Endodermal cell (in vitro differentiated cells): Measurements from ENCODE around the gene GLS2. TPM values are rescaled to one million over a fixed set of nuclear protein-coding genes. Genes with fewer than 3 reads are reported as not detected.

Experiments used
- DNase-seq: peaks from one replicate; pipeline ENCODE4 v3.0.0-alpha.2; 2017
- H3K27ac ChIP-seq: 2 replicates; pipeline ENCODE4 v1.5.1; 2013; ENCODE audit warnings: mild to moderate bottlenecking, low read depth, low read length, moderate library complexity
- H3K27me3 ChIP-seq: 2 replicates; pipeline ENCODE4 v1.6.1; 2013; ENCODE audit warnings: mild to moderate bottlenecking, low read length, moderate library complexity; ENCODE audit not compliant: insufficient read depth, control insufficient read depth, poor library complexity, severe bottlenecking
- H3K36me3 ChIP-seq: 2 replicates; pipeline ENCODE4 v1.7.0; 2013; ENCODE audit warnings: mild to moderate bottlenecking, low read length, moderate library complexity; ENCODE audit not compliant: control insufficient read depth, insufficient read depth
- H3K4me1 ChIP-seq: one replicate; pipeline ENCODE4 v1.7.0; 2013; ENCODE audit warnings: low read length; ENCODE audit not compliant: control insufficient read depth, insufficient read depth
- H3K4me3 ChIP-seq: 2 replicates; pipeline ENCODE4 v1.5.1; 2013; ENCODE audit warnings: mild to moderate bottlenecking, low read length, moderate library complexity
- H3K9ac ChIP-seq: 2 replicates; pipeline ENCODE4 v1.6.1; 2013; ENCODE audit warnings: mild to moderate bottlenecking, low read length, moderate library complexity; ENCODE audit not compliant: poor library complexity, severe bottlenecking; ENCODE audit errors: extremely low read depth
- H3K9me3 ChIP-seq: 2 replicates; pipeline ENCODE4 v1.6.1; 2013; ENCODE audit warnings: mild to moderate bottlenecking, low read length, moderate library complexity; ENCODE audit not compliant: control insufficient read depth
- H3K27ac Mint-ChIP-seq: 2 replicates; pipeline ENCODE4 v1.8.0; 2020; ENCODE audit warnings: mixed read lengths
- H3K27me3 Mint-ChIP-seq: 2 replicates; pipeline ENCODE4 v1.8.0; 2021; ENCODE audit warnings: mild to moderate bottlenecking, mixed read lengths; ENCODE audit not compliant: insufficient read depth
- H3K36me3 Mint-ChIP-seq: 2 replicates; pipeline ENCODE4 v1.8.0; 2020; ENCODE audit warnings: low read depth, mixed read lengths
- H3K4me1 Mint-ChIP-seq: 2 replicates; pipeline ENCODE4 v1.8.0; 2020; ENCODE audit warnings: mixed read lengths
- H3K4me3 Mint-ChIP-seq: 2 replicates; pipeline ENCODE4 v1.8.0; 2020; ENCODE audit warnings: mild to moderate bottlenecking, moderate library complexity, mixed read lengths
- H3K9me3 Mint-ChIP-seq: 2 replicates; pipeline ENCODE4 v1.8.0; 2020; ENCODE audit warnings: mild to moderate bottlenecking, mixed read lengths
- CTCF ChIP-seq: fragments of 200-600 bp; sonication (generic); conservative IDR thresholded peaks from 2 replicates; pipeline ENCODE4 v1.5.0; 2021; ENCODE audit warnings: antibody characterized with exemption, mild to moderate bottlenecking
- WGBS, 2 experiments: methylation state at CpG; one replicate each; pipeline versions ENCODE4 v1.1.5 to v1.1.7; 2013; ENCODE audit warnings: missing lambda C conversion rate in 2 of 2, mixed read lengths in 1 of 2; ENCODE audit not compliant: insufficient coverage in 1 of 2, insufficient read length in 1 of 2; 5-methylcytosine and 5-hydroxymethylcytosine counted together
- total RNA-seq, 2 donors: library from RNA; stranded (reverse); fragmentation: NEBNext Ultra II Directional in 1 of 2; extraction: Animal tissue kit (Norgen Biotek cat#: 25700) in 1 of 2; gene quantifications; 2 replicates in 1 of 2; 3 replicates in 1 of 2; pipeline ENCODE4 v1.2.1, GENCODE V29; 2021

Gene GLS2
- total RNA-seq, 2 donors from 2014 or later, result 1.5 to 2.7 TPM

DNA sequence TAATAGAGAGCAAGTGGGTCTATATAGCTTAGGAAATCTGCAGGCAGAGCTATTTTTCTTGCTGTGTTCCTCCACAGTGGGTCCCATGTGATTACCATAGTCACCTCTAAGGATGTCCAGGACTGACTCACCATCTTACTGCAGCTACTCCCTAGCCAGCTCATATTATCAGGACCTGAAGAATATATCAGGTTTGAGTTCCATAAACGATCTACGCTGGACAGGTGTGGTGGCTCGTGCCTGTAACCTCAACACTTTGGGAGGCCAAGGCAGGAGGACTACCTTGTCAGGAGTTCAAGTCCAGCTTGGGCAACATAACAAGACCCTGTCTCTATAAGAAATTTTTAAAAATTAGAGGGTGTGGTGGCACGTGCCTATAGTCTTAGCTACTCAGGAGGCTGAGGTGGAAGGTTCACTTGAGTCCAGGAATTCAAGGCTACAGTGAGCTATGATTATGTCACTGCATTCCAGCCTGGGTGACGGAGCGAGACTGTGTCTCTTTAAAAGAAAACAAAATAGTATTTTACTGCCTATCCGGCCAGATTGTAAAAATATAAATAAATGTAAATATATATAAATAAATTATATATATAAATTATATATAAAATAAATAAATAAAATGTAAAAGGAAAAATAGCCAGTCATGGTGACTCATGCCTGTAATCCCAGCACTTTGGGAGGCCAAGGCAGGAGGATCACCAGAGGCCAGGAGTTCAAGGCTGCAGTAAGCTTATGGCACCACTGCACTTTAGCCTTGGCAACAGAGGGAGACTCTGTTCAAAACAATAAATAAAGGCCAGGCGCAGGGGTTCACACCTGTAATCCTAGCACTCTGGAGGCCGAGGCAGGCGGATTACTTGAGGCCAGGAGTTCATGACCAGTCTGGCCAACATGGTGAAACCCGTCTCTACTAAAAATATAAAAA, 26.5 kb downstream of the GLS2 start:
- Mint-ChIP-seq H3K9me3 (no peaks in the 10 kb centered on the region), H3K27ac (no peak overlapping the region), H3K36me3 (no peaks in the 10 kb centered on the region), H3K4me1 (peaks cover 2% of the 10 kb centered on the region), H3K27me3 (no peaks in the 10 kb centered on the region), H3K4me3 (no peak overlapping the region)
- H3K4me3 ChIP-seq, result no peak overlapping the region
- H3K27ac ChIP-seq, result no peak overlapping the region
- TF ChIP-seq CTCF, result no peak
- no peaks in the 10 kb centered on the region for H3K27me3 ChIP-seq
- no peaks in the 10 kb centered on the region for H3K9me3 ChIP-seq
- H3K36me3 ChIP-seq, result no peaks in the 10 kb centered on the region
- no peak overlapping the region for H3K9ac ChIP-seq
- H3K4me1 ChIP-seq, result no peaks in the 10 kb centered on the region
- 89 to 93% methylated on average over 7 to 10 of the region's 11 CpGs for WGBS, 2 experiments
- no peak for DNase-seq

DNA sequence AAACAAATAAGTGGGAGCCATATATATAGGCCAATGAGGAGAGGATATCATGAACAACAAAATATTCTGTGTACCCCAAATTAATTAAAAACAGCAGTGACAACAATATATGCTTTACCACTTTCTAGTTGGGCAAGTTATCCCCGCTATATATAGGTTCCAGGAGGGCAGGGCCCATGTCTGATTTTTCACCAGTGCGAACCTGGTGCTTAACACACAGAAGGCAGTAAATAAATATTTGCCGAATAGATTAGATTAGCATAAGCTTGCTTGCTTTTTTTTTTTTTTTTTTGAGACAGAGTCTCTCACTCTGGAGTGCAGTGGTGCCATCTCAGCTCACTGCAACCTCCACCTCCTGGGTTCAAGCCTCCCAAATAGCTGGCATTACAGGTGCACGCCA, 30.1 kb downstream of the GLS2 start:
- no peaks in the 10 kb centered on the region for H3K9me3 ChIP-seq
- TF ChIP-seq CTCF, result no peak
- no peak overlapping the region for H3K9ac ChIP-seq
- no peaks in the 10 kb centered on the region for H3K9me3 Mint-ChIP-seq
- H3K4me3 Mint-ChIP-seq, result no peak overlapping the region
- DNase-seq, result no peak
- 96 to 100% methylated on average over 2 to 4 of the region's 4 CpGs for WGBS, 2 experiments
- H3K27ac ChIP-seq, result no peak overlapping the region
- H3K4me1 Mint-ChIP-seq, result peaks cover 2% of the 10 kb centered on the region
- H3K36me3 Mint-ChIP-seq, result no peaks in the 10 kb centered on the region
- peaks cover 8% of the 10 kb centered on the region for H3K27me3 Mint-ChIP-seq
- no peaks in the 10 kb centered on the region for H3K36me3 ChIP-seq
- no peaks in the 10 kb centered on the region for H3K4me1 ChIP-seq
- H3K4me3 ChIP-seq, result no peak overlapping the region
- H3K27me3 ChIP-seq, result no peaks in the 10 kb centered on the region
- no peak overlapping the region for H3K27ac Mint-ChIP-seq

- H3K9me3 Mint-ChIP-seq, result no peaks in the 10 kb centered on the region
- no peaks in the 10 kb centered on the region for H3K36me3 ChIP-seq
- H3K27ac Mint-ChIP-seq, result no peak within 1 kb of the TSS
- no peaks in the 10 kb centered on the region for H3K4me1 ChIP-seq
- H3K9ac ChIP-seq, result no peak within 1 kb of the TSS
- WGBS, 2 experiments, result 94 to 100% methylated on average over 2 to 5 of the region's 5 CpGs
- peaks cover 11% of the 10 kb centered on the region for H3K27me3 Mint-ChIP-seq
- no peaks in the 10 kb centered on the region for H3K36me3 Mint-ChIP-seq
- H3K4me3 ChIP-seq, result no peak within 1 kb of the TSS
- H3K9me3 ChIP-seq, result no peaks in the 10 kb centered on the region
- no peak for DNase-seq
- TF ChIP-seq CTCF, result no peak
- no peak within 1 kb of the TSS for H3K27ac ChIP-seq
- H3K4me1 Mint-ChIP-seq, result peaks cover 7% of the 10 kb centered on the region
- H3K4me3 Mint-ChIP-seq, result no peak within 1 kb of the TSS
- H3K27me3 ChIP-seq, result no peaks in the 10 kb centered on the region
Observed at GRCh38 chr12:56454557-56454956, 33.4 kb downstream of the GLS2 start, which contains the start of gene MIP. Gene MIP, minus strand, starts transcription at chr12:56454657. Its CDS starts 44 bp downstream, at chr12:56454613.
